ENCODE measurements around the gene MKRN3. TPM values are rescaled to one million over a fixed set of nuclear protein-coding genes. Genes with fewer than 3 reads are reported as not detected.

MKRN3 gene
- total and polyA plus RNA-seq, 2 experiments from 2014 or later, result not detected

DNA sequence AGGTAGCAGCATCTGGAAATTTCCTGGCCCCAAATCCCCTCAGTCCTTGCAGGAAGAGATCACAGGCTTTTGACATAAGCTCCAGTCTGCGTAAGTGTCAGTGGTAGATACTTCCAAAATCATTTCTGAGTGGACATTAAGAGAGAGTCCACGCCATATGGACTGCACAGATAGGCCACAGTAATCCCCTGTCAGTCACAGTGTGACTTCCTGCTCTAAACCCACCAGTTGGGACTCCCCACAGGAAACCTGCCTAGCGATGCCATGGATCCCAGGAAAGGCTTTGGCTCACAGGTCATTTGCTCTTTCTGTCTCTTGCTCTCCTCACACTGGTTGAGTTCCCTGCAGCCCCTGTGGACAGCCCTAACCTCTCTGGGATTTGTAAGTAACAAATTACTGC lies 28.8 kb upstream of the MKRN3 start (continued):
- TF ChIP-seq, protein P1, sequence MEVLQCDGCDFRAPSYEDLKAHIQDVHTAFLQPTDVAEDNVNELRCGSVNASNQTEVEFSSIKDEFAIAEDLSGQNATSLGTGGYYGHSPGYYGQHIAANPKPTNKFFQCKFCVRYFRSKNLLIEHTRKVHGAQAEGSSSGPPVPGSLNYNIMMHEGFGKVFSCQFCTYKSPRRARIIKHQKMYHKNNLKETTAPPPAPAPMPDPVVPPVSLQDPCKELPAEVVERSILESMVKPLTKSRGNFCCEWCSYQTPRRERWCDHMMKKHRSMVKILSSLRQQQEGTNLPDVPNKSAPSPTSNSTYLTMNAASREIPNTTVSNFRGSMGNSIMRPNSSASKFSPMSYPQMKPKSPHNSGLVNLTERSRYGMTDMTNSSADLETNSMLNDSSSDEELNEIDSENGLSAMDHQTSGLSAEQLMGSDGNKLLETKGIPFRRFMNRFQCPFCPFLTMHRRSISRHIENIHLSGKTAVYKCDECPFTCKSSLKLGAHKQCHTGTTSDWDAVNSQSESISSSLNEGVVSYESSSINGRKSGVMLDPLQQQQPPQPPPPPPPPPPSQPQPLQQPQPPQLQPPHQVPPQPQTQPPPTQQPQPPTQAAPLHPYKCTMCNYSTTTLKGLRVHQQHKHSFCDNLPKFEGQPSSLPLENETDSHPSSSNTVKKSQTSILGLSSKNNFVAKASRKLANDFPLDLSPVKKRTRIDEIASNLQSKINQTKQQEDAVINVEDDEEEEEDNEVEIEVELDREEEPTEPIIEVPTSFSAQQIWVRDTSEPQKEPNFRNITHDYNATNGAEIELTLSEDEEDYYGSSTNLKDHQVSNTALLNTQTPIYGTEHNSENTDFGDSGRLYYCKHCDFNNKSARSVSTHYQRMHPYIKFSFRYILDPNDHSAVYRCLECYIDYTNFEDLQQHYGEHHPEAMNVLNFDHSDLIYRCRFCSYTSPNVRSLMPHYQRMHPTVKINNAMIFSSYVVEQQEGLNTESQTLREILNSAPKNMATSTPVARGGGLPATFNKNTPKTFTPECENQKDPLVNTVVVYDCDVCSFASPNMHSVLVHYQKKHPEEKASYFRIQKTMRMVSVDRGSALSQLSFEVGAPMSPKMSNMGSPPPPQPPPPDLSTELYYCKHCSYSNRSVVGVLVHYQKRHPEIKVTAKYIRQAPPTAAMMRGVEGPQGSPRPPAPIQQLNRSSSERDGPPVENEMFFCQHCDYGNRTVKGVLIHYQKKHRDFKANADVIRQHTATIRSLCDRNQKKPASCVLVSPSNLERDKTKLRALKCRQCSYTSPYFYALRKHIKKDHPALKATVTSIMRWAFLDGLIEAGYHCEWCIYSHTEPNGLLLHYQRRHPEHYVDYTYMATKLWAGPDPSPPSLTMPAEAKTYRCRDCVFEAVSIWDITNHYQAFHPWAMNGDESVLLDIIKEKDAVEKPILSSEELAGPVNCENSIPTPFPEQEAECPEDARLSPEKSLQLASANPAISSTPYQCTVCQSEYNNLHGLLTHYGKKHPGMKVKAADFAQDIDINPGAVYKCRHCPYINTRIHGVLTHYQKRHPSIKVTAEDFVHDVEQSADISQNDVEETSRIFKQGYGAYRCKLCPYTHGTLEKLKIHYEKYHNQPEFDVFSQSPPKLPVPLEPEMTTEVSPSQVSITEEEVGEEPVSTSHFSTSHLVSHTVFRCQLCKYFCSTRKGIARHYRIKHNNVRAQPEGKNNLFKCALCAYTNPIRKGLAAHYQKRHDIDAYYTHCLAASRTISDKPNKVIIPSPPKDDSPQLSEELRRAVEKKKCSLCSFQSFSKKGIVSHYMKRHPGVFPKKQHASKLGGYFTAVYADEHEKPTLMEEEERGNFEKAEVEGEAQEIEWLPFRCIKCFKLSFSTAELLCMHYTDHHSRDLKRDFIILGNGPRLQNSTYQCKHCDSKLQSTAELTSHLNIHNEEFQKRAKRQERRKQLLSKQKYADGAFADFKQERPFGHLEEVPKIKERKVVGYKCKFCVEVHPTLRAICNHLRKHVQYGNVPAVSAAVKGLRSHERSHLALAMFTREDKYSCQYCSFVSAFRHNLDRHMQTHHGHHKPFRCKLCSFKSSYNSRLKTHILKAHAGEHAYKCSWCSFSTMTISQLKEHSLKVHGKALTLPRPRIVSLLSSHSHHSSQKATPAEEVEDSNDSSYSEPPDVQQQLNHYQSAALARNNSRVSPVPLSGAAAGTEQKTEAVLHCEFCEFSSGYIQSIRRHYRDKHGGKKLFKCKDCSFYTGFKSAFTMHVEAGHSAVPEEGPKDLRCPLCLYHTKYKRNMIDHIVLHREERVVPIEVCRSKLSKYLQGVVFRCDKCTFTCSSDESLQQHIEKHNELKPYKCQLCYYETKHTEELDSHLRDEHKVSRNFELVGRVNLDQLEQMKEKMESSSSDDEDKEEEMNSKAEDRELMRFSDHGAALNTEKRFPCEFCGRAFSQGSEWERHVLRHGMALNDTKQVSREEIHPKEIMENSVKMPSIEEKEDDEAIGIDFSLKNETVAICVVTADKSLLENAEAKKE (CRISPR knock-in tag; IDR thresholded peaks at IDR 0.05), result no peak
- TF ChIP-seq CTCF (conservative IDR thresholded peaks at IDR 0.05; ENCODE audit: low read depth in 2 of 2) (no peak), NANOG (IDR thresholded peaks at IDR 0.05; ENCODE audit: borderline replicate concordance) (no peak)

DNA sequence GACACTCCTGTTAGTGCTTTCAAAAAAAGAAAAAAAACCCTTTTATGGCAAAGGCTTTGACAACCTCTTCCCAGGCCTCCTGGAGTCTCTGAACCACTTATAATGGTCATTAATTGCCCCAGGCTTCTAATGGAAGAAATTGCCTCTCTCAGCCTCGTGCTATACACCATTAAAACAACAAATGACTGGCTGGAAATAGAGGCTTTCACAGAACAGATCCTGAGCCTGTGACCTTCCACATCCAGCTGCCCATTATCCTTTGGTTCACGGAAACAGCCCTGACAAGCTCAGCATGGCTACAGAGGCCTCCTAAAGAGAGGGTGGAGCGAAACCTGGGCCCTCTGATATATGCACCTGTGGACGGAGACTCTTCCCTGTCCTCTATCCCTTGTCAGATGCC lies 26.8 kb upstream of the MKRN3 start:
- H3K27me3 ChIP-seq (ENCODE audit: insufficient read depth), result no peaks in the 10 kb centered on the region
- H2AFZ ChIP-seq, result no peak overlapping the region
- Mint-ChIP-seq H3K4me1 (peaks cover 4% of the 10 kb centered on the region; the same call in 2 of the 3 replicates), H3K27me3 (ENCODE audit: insufficient read depth, low read depth, poor library complexity) (peaks cover 2% of the 10 kb centered on the region), H3K4me3 (no peak overlapping the region), H3K27ac (no peak overlapping the region), H3K36me3 (ENCODE audit: low read depth) (peaks cover 9% of the 10 kb centered on the region), H3K9me3 (peaks cover 78% of the 10 kb centered on the region)
- DNase-seq (ENCODE audit: low spot score), result no peak
- H3K79me2 ChIP-seq (replicated peaks; ENCODE audit: insufficient read depth), result no peaks in the 10 kb centered on the region
- H3K4me2 ChIP-seq, result no peak overlapping the region
- no peaks in the 10 kb centered on the region for H3K4me1 ChIP-seq (ENCODE audit: insufficient read depth)
- H3K9me2 ChIP-seq (ENCODE audit: insufficient read depth), result 0 out of 2 replicates have a peak, but pooled peaks cover 19% of the 10 kb centered on the region
- ATAC-seq, result no peak
- no peaks in the 10 kb centered on the region for H4K20me1 ChIP-seq (replicated peaks; ENCODE audit: insufficient read depth)
- H3K27ac ChIP-seq (ENCODE audit: low read depth), result no peak overlapping the region
- H3K4me3 ChIP-seq, result no peak overlapping the region
- no peaks in the 10 kb centered on the region for H3F3A ChIP-seq (replicated peaks; ENCODE audit: low read depth)
- H3K36me3 ChIP-seq (ENCODE audit: insufficient read depth), result no peaks in the 10 kb centered on the region
- no peak for TF ChIP-seq POLR2AphosphoS5 (IDR thresholded peaks at IDR 0.05; ENCODE audit: low read depth)
- TF ChIP-seq JUNB (IDR thresholded peaks at IDR 0.05; ENCODE audit: unreplicated experiment), result no peak
- TF ChIP-seq STAT1 (IDR thresholded peaks at IDR 0.05; ENCODE audit: unreplicated experiment), result no peak
- TF ChIP-seq CREB1 (CRISPR knock-in tag; IDR thresholded peaks at IDR 0.05; ENCODE audit: low read depth), result no peak
- TF ChIP-seq, protein P2, sequence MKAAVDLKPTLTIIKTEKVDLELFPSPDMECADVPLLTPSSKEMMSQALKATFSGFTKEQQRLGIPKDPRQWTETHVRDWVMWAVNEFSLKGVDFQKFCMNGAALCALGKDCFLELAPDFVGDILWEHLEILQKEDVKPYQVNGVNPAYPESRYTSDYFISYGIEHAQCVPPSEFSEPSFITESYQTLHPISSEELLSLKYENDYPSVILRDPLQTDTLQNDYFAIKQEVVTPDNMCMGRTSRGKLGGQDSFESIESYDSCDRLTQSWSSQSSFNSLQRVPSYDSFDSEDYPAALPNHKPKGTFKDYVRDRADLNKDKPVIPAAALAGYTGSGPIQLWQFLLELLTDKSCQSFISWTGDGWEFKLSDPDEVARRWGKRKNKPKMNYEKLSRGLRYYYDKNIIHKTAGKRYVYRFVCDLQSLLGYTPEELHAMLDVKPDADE (IDR thresholded peaks at IDR 0.05), result no peak
- no peak for TF ChIP-seq CTCF (conservative IDR thresholded peaks at IDR 0.05; ENCODE audit: low read depth in 2 of 2)
- no peak for TF ChIP-seq ZNF114 (CRISPR knock-in tag; IDR thresholded peaks at IDR 0.05)
- TF ChIP-seq EZH2 (IDR thresholded peaks at IDR 0.05; ENCODE audit: low read depth, unreplicated experiment), result no peak
- TF ChIP-seq EZH2phosphoT487 (IDR thresholded peaks at IDR 0.05; ENCODE audit: unreplicated experiment), result no peak
- no peak for TF ChIP-seq ZNF331 (CRISPR knock-in tag; IDR thresholded peaks at IDR 0.05; ENCODE audit: low read depth)
